Measurements from ENCODE around the gene TP53AIP1. TPM values are rescaled to one million over a fixed set of nuclear protein-coding genes. Genes with fewer than 3 reads are reported as not detected.

The TP53AIP1 gene
- total RNA-seq, 1 donor: not detected

GRCh38 chr11:128905345-128906184 is 37.1 kb downstream of the TP53AIP1 start:
- DNase-seq (ENCODE audit: low read depth): peak; percentile 70
- TF ChIP-seq CTCF (IDR thresholded peaks at IDR 0.05; ENCODE audit: insufficient read depth, low read depth, low read length): peak; percentile 49
- peak overlapping the region; percentile 65 for H3K4me3 ChIP-seq (ENCODE audit: low read depth, low read length)

- no peak for TF ChIP-seq CTCF (IDR thresholded peaks at IDR 0.05; ENCODE audit: insufficient read depth, low read depth, low read length)
- H3K4me3 ChIP-seq (ENCODE audit: low read depth, low read length): peak overlapping the region; percentile 65
- peak; percentile 77 for DNase-seq (ENCODE audit: low read depth)
Observed at GRCh38 chr11:128904656-128905344, 37.9 kb downstream of the TP53AIP1 start.

GRCh38 chr11:128904303-128904655 is 38.4 kb downstream of the TP53AIP1 start:
- H3K4me3 ChIP-seq (ENCODE audit: low read depth, low read length): no peak overlapping the region
- TF ChIP-seq CTCF (IDR thresholded peaks at IDR 0.05; ENCODE audit: insufficient read depth, low read depth, low read length): no peak
- no peak for DNase-seq (ENCODE audit: low read depth)

DNA sequence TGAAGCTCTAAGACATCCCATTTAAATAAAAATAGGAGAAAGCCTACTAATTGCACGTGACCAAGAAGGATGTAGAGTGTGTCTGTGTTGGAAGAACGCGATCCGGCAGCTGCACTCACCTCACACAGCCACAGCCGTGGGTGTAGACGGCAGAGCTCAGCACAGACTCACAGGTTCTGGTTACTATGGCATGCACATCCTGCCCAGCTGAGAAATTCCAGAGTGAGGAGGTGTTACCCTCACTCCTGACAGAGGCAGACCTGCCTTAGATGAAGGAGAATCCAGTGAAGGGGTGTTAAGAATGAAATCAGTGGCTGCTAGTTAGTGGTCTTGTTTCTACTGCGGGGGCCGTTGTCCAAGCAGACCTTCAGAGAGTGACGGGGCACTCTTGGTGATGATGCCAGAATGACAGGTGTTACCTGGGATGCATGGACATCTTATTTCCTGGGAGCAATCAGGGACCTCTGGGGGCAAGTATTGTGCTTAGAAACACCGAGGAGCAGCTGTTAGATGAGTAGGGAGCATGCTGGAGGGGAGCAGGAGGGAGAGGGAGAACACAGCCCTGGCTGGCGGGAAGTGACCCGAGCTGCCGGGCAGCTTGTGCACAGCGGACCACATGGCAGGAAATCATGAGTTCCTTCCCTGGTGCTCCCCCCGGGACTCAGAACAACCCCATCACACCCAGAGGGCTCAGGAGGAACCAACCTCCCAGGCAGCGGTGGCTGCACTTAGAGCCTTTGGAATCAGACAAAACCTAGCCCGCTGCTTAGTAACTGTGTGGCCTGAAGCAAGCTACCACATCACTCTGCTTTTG is 39.2 kb downstream of the TP53AIP1 start:
- no peak for TF ChIP-seq CTCF (IDR thresholded peaks at IDR 0.05; ENCODE audit: insufficient read depth, low read depth, low read length)
- no peak overlapping the region for H3K4me3 ChIP-seq (ENCODE audit: low read depth, low read length)
- no peak for DNase-seq (ENCODE audit: low read depth)

DNA sequence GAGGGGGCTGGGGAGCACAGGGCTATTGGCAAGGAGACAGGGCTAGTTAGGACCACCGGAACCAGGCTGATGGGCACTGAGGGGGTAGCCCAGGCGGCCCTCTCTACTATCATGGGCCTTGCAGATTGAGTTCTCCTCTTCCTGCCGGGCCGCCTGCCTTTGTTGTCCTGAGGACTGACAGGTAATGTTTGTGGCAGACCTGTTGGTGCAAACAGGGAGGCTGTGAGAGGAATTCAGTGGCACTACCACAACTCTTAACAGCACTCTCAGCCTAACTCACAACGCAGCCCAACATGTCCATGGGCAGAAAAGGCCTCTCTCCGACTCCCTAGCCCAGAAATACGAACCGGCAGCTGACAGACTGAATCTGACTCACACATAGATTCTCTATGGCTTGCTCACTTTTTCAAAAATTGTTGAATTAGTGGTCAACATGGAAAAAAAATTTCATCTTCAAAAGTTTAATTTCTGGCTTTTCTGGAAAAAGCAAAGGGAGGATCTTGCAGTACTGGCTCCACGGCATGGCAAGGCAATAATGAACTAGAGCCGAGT is 40.1 kb downstream of the TP53AIP1 start:
- DNase-seq (ENCODE audit: low read depth): no peak
- TF ChIP-seq CTCF (IDR thresholded peaks at IDR 0.05; ENCODE audit: insufficient read depth, low read depth, low read length): no peak
- no peak overlapping the region for H3K4me3 ChIP-seq (ENCODE audit: low read depth, low read length)

DNA sequence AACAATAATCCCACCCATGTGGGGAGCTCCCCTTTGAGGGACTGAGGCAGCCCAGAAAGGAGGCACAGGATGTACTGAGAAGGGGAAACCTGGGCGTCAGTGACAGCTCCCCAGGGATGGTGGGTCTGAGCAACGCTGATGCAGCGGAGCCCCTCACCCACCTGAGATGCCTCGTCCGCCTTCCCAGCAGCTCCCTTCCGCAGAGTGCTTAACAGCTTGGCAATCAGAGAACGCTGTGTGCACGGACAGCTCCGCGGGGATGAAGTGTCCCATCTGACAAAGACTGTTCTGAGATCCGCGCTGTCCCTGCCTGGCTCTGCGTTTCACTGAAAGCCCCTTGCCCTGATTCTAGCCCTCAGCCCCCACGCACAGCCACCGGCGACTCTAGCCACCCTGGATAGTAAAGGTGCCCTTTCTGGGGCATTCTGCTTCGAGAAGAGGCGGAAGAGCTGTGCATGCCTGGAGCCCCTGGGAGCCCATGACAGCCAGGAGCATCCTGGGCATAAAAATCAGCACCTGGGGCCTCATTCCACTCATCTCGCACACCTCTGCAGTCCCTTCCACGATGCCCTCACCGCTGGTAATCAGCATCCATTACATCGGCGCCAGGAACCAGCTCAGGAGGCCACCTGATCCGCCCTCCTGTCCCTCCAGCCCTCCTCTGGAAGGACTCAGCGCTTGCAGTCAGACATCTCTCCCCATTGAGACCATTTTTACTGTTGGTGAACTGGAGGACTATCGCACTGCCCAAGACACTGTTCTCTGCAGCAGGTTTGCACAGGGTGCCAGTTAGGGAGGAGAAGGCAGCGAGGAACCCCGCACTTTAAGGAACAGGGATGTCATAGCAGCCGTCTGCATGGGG is 40.8 kb downstream of the TP53AIP1 start:
- DNase-seq (ENCODE audit: low read depth): no peak
- TF ChIP-seq CTCF (IDR thresholded peaks at IDR 0.05; ENCODE audit: insufficient read depth, low read depth, low read length): no peak
- no peak overlapping the region for H3K4me3 ChIP-seq (ENCODE audit: low read depth, low read length)

Data from fibroblast of villous mesenchyme (primary cell).